MM.1S (cell line): ENCODE data around the gene H1-8.

Experiments used
- EZH2 ChIP-seq: fragments of 300-600 bp; sonication (generic); optimal IDR thresholded peaks from 2 replicates; pipeline ENCODE3; 2017; ENCODE audit warnings: low read depth, mild to moderate bottlenecking, antibody characterized with exemption, low read length, mixed read lengths
- TF ChIP-seq, protein P1 (sequence below): fragments of 300-600 bp; sonication (generic); IDR thresholded peaks from 2 replicates; pipeline ENCODE4 v1.5.1; 2016; ENCODE audit warnings: antibody characterized with exemption, low read length, mixed read lengths

DNA sequence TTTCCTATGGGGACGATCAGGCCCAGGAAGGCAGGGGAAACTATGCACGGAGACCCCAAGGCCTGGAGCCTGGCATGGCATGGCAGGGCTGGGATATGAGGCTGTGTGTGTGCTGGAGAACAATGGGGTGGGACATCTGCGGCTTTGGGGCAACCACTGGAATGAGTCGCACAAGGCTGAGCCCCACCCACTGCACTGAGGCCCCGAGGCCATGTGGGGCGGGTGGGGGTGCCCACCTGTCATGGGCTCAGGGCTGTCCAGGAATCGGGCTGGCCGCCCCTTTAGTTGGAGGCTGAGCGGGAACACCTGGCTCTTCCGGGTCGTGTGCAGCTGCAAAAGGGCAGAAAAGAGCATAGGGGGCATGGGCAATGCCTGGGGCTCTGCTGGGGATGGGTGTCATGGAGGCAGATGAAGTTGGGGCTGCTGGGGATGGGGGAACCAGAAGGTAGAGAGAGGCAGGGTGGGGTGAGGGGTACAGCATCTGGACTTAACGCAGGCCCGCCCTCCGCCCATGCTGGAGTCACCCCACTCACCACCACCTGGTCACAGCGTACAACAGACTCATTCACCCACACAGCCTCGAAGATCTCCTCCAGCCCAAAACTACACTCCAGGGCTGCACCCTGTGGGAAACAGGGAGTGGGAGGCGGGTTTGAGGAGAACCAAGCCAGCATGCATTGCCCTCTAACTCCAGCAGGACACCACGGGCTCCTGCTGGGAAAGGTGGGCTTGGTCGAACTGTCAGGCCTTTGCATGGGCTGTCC, 32.4 kb downstream of the H1-8 start:
- TF ChIP-seq, protein P1, sequence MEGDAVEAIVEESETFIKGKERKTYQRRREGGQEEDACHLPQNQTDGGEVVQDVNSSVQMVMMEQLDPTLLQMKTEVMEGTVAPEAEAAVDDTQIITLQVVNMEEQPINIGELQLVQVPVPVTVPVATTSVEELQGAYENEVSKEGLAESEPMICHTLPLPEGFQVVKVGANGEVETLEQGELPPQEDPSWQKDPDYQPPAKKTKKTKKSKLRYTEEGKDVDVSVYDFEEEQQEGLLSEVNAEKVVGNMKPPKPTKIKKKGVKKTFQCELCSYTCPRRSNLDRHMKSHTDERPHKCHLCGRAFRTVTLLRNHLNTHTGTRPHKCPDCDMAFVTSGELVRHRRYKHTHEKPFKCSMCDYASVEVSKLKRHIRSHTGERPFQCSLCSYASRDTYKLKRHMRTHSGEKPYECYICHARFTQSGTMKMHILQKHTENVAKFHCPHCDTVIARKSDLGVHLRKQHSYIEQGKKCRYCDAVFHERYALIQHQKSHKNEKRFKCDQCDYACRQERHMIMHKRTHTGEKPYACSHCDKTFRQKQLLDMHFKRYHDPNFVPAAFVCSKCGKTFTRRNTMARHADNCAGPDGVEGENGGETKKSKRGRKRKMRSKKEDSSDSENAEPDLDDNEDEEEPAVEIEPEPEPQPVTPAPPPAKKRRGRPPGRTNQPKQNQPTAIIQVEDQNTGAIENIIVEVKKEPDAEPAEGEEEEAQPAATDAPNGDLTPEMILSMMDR, result no peak
- TF ChIP-seq EZH2, result no peak
